ENCODE measurements around the gene MITF. TPM values are rescaled to one million over a fixed set of nuclear protein-coding genes. Genes with fewer than 3 reads are reported as not detected.

Gene MITF
- polyA plus RNA-seq, 1 donor from 2014 or later: not detected

GRCh38 chr3:69963643-69964042 is 224.4 kb downstream of the MITF start:
- H3K9ac ChIP-seq (ENCODE audit: low read length): no peak overlapping the region
- H3K27me3 ChIP-seq (ENCODE audit: insufficient read depth, low read depth, low read length): no peaks in the 10 kb centered on the region
- H3F3A ChIP-seq (ENCODE audit: insufficient read depth, low read length, poor library complexity, severe bottlenecking): no peaks in the 10 kb centered on the region
- no peak overlapping the region for H3K4me3 ChIP-seq (ENCODE audit: low read length)
- no peak for TF ChIP-seq SMC3 (conservative IDR thresholded peaks at IDR 0.05; ENCODE audit: poor library complexity)
- TF ChIP-seq EP300 (conservative IDR thresholded peaks at IDR 0.05; ENCODE audit: poor library complexity, severe bottlenecking): no peak
- no peak for TF ChIP-seq REST (IDR thresholded peaks at IDR 0.05; ENCODE audit: borderline replicate concordance)
- H3K36me3 ChIP-seq (ENCODE audit: insufficient read depth, low read length): no peaks in the 10 kb centered on the region
- no peak overlapping the region for H3K4me2 ChIP-seq (ENCODE audit: low read length)
- H2AFZ ChIP-seq (ENCODE audit: low read depth, low read length): no peak overlapping the region
- H3K9me2 ChIP-seq (ENCODE audit: insufficient read depth, low read length): no peaks in the 10 kb centered on the region
- no peak overlapping the region for H3K27ac ChIP-seq (ENCODE audit: low read length)
- no peaks in the 10 kb centered on the region for H4K20me1 ChIP-seq (ENCODE audit: insufficient read depth)
- no peaks in the 10 kb centered on the region for H3K9me3 ChIP-seq (ENCODE audit: low read length)
- no peaks in the 10 kb centered on the region for H3K79me2 ChIP-seq (replicated peaks; ENCODE audit: insufficient read depth, low read length)

GRCh38 chr3:69967156-69967555 is 227.9 kb downstream of the MITF start:
- Histone ChIP-seq H3K36me3 (ENCODE audit: insufficient read depth, low read length) (no peaks in the 10 kb centered on the region), H3F3A (ENCODE audit: insufficient read depth, low read length, poor library complexity, severe bottlenecking) (no peaks in the 10 kb centered on the region), H3K27me3 (ENCODE audit: insufficient read depth, low read depth, low read length) (no peaks in the 10 kb centered on the region), H3K27ac (ENCODE audit: low read length) (no peak overlapping the region), H3K4me3 (ENCODE audit: low read length) (no peak overlapping the region), H3K9me2 (ENCODE audit: insufficient read depth, low read length) (no peaks in the 10 kb centered on the region), H3K79me2 (replicated peaks; ENCODE audit: insufficient read depth, low read length) (no peaks in the 10 kb centered on the region), H2AFZ (ENCODE audit: low read depth, low read length) (no peak overlapping the region), H3K9ac (ENCODE audit: low read length) (no peak overlapping the region), H3K9me3 (ENCODE audit: low read length) (no peaks in the 10 kb centered on the region), H3K4me2 (ENCODE audit: low read length) (no peak overlapping the region), H4K20me1 (ENCODE audit: insufficient read depth) (no peaks in the 10 kb centered on the region)
- TF ChIP-seq CTCF (IDR thresholded peaks at IDR 0.05; ENCODE audit: poor library complexity, severe bottlenecking): no peak
- TF ChIP-seq RAD21 (conservative IDR thresholded peaks at IDR 0.05): no peak
- no peak for TF ChIP-seq EP300 (conservative IDR thresholded peaks at IDR 0.05; ENCODE audit: poor library complexity, severe bottlenecking)
- TF ChIP-seq SMC3 (conservative IDR thresholded peaks at IDR 0.05; ENCODE audit: poor library complexity): no peak
- no peak for TF ChIP-seq EZH2 (IDR thresholded peaks at IDR 0.05; ENCODE audit: borderline replicate concordance, insufficient read depth, low read length, poor library complexity, severe bottlenecking)
- no peak for TF ChIP-seq POLR2AphosphoS5 (IDR thresholded peaks at IDR 0.05)
- no peak for TF ChIP-seq TAF1 (IDR thresholded peaks at IDR 0.05; ENCODE audit: low read depth)
- TF ChIP-seq REST (IDR thresholded peaks at IDR 0.05; ENCODE audit: borderline replicate concordance): no peak
- no peak for TF ChIP-seq MXI1 (conservative IDR thresholded peaks at IDR 0.05; ENCODE audit: poor library complexity, severe bottlenecking)
